Measurements from ENCODE around the gene EXD1. TPM values are rescaled to one million over a fixed set of nuclear protein-coding genes. Genes with fewer than 3 reads are reported as not detected.

The EXD1 gene
- total and polyA plus RNA-seq, 2 of the 13 experiments (the other 11 are each of a cell fraction or from before 2014, with no cell fraction given): not detected

GRCh38 chr15:41259546-41260189 is 29.1 kb upstream of the EXD1 start (continued):
- TF ChIP-seq, protein P1, sequence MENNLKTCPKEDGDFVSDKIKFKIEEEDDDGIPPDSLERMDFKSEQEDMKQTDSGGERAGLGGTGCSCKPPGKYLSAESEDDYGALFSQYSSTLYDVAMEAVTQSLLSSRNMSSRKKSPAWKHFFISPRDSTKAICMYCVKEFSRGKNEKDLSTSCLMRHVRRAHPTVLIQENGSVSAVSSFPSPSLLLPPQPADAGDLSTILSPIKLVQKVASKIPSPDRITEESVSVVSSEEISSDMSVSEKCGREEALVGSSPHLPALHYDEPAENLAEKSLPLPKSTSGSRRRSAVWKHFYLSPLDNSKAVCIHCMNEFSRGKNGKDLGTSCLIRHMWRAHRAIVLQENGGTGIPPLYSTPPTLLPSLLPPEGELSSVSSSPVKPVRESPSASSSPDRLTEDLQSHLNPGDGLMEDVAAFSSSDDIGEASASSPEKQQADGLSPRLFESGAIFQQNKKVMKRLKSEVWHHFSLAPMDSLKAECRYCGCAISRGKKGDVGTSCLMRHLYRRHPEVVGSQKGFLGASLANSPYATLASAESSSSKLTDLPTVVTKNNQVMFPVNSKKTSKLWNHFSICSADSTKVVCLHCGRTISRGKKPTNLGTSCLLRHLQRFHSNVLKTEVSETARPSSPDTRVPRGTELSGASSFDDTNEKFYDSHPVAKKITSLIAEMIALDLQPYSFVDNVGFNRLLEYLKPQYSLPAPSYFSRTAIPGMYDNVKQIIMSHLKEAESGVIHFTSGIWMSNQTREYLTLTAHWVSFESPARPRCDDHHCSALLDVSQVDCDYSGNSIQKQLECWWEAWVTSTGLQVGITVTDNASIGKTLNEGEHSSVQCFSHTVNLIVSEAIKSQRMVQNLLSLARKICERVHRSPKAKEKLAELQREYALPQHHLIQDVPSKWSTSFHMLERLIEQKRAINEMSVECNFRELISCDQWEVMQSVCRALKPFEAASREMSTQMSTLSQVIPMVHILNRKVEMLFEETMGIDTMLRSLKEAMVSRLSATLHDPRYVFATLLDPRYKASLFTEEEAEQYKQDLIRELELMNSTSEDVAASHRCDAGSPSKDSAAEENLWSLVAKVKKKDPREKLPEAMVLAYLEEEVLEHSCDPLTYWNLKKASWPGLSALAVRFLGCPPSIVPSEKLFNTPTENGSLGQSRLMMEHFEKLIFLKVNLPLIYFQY (CRISPR knock-in tag; IDR thresholded peaks at IDR 0.05; ENCODE audit: borderline replicate concordance): 0 out of 2 replicates have a peak, but pooled peaks have one; percentile 30
- TF ChIP-seq SMARCE1 (IDR thresholded peaks at IDR 0.05; ENCODE audit: borderline replicate concordance) (no peak), ZNF431 (CRISPR knock-in tag; IDR thresholded peaks at IDR 0.05; ENCODE audit: borderline replicate concordance, low read depth) (no peak), FOXP4 (CRISPR knock-in tag; IDR thresholded peaks at IDR 0.05) (peak; percentile 76; the same call in 1 of the 2 replicates), ZBTB7B (CRISPR knock-in tag; IDR thresholded peaks at IDR 0.05) (peak; percentile 64; the same call in 1 of the 2 replicates), TFAP4 (IDR thresholded peaks at IDR 0.05; ENCODE audit: borderline replicate concordance, low read depth) (peak; percentile 80; the same call in 1 of the 2 replicates), PPARG (CRISPR knock-in tag; conservative IDR thresholded peaks at IDR 0.05) (peak; percentile 81), REST (IDR thresholded peaks at IDR 0.05; ENCODE audit: borderline replicate concordance in 1 of 2, low read depth in 1 of 2, low read length in 2 of 2) (no peak), MIER2 (CRISPR knock-in tag; IDR thresholded peaks at IDR 0.05) (peak; percentile 71; the same call in 1 of the 2 replicates), SIX1 (CRISPR knock-in tag; IDR thresholded peaks at IDR 0.05; ENCODE audit: borderline replicate concordance) (peak; percentile 83), ZNF121 (CRISPR knock-in tag; IDR thresholded peaks at IDR 0.05) (peak; percentile 82), KLF11 (CRISPR knock-in tag; IDR thresholded peaks at IDR 0.05) (no peak)
- TF ChIP-seq, protein P2, sequence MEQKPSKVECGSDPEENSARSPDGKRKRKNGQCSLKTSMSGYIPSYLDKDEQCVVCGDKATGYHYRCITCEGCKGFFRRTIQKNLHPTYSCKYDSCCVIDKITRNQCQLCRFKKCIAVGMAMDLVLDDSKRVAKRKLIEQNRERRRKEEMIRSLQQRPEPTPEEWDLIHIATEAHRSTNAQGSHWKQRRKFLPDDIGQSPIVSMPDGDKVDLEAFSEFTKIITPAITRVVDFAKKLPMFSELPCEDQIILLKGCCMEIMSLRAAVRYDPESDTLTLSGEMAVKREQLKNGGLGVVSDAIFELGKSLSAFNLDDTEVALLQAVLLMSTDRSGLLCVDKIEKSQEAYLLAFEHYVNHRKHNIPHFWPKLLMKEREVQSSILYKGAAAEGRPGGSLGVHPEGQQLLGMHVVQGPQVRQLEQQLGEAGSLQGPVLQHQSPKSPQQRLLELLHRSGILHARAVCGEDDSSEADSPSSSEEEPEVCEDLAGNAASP (CRISPR knock-in tag; IDR thresholded peaks at IDR 0.05; ENCODE audit: borderline replicate concordance): peak; percentile 95
- TF ChIP-seq, protein P3, sequence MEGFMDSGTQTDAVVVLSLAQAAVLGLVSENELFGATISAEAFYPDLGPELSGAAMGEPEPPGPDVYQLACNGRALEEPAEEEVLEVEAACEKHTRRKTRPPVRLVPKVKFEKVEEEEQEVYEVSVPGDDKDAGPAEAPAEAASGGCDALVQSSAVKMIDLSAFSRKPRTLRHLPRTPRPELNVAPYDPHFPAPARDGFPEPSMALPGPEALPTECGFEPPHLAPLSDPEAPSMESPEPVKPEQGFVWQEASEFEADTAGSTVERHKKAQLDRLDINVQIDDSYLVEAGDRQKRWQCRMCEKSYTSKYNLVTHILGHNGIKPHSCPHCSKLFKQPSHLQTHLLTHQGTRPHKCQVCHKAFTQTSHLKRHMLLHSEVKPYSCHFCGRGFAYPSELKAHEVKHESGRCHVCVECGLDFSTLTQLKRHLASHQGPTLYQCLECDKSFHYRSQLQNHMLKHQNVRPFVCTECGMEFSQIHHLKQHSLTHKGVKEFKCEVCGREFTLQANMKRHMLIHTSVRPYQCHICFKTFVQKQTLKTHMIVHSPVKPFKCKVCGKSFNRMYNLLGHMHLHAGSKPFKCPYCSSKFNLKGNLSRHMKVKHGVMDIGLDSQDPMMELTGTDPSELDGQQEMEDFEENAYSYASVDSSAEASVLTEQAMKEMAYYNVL (CRISPR knock-in tag; IDR thresholded peaks at IDR 0.05; ENCODE audit: borderline replicate concordance): peak; percentile 65; the same call in 1 of the 2 replicates

Data from HepG2 (cell line).